GM21825 (cell line): ENCODE results near the gene FKBP14.

Source experiments
- ATAC-seq: cut with Tn5 transposase; IDR thresholded peaks from one replicate; pipeline ENCODE4 v1.9.1; 2021; ENCODE audit warnings: mild to moderate bottlenecking, moderate library complexity; ENCODE audit not compliant: unreplicated experiment

The FKBP14 gene, protein sequence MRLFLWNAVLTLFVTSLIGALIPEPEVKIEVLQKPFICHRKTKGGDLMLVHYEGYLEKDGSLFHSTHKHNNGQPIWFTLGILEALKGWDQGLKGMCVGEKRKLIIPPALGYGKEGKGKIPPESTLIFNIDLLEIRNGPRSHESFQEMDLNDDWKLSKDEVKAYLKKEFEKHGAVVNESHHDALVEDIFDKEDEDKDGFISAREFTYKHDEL

DNA sequence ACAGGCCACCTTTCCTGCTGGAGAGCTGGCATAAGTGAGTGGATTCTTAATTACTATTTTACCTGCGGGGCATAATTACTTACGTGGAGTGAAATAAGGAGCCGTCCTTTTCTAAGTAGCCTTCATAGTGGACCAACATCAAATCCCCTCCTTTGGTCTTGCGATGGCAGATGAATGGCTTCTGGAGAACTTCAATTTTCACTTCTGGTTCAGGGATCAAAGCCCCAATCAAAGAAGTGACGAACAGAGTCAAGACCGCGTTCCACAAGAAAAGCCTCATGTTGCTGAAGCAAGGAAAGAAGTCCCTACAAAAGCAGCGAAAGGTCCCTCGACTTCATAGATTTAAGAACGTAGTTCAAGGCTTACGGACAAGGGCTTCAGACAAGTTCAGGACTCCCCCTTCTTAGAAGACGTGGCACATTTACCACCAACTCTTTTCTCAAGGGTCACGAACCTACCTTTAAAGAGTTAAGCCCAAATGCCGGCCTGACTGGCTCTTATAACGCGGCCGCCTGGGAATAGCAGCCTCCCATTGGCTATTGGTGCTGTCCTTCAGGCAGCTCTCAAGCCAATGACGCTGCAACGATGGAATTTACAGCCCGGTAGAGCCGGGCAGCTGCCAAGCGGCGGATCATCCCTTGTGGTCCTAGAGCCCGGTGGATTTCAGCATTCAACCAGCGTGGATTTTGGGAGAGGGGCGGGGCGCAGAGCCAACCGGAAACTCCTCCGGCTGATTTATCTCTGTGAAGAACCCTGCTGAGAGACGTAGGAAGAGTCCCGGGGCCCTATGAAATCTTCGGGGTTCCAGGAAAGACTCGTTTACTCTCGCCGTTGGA, at the start of gene FKBP14:
FKBP14 (minus strand) TSS at position 474 of the 836 bp plus-strand sequence; CDS start at position 280, 194 bp downstream.
- peak; percentile 73 for ATAC-seq

- ATAC-seq, result no peak
Observed at GRCh38 chr7:30074422-30075030, 48.0 kb upstream of the FKBP14 start.

DNA sequence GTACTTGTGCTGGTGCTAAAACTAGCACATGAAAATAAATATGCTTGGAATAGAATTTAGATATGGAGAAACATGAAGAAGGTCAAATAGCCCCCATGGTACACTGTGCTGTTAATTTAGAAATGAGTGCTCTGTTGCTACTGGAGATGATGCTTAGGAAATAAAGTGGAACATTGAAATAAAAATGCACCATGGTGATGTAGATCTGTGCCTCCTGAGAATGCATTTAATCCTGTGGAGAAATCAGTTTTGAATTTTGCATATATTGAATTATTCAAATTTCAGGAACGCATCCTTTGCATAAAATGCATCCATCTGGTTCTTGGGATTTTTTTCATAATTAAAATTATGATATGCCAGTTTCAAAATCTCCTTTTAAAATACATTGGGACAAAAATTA, 46.2 kb upstream of the FKBP14 start:
- no peak for ATAC-seq

DNA sequence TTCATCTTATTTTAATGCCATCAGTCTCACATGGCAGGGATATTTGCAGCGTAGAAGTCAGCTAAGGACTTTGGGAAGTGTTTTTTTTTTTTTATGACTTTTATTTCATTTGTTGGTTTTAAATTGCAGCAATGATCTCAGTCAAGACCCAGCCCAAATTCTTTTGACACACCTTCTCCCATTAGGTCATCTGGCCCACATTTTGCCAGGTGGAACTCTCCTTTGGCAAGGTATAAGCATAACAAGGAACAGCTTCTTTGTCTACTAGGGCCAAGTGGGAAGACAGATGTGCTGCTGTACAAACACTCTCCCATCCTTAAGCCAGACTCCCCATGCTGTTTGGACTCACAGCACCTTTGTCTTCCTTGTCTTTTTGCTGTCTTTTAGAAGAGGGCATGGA, 43.5 kb upstream of the FKBP14 start:
- no peak for ATAC-seq

GRCh38 chr7:30069096-30069867, 42.8 kb upstream of the FKBP14 start:
- no peak for ATAC-seq

DNA sequence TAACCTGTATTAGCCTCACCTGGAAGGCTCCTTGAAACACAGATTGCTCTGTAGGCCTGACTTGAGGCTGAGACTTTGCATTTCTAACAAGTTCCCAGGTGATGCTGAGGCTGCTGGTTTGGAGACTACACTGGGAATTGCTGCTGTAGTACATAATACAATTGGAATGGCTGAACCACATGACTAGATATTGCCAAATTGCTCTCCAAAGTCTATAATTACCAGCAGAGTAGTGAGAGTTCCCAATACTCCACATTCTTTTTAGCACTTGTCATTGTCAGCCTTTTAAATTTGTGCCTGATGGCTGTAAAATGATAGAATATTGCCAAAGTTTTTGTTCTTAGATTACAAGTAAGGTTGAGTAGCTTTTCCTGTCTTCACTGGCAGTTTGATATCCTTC, 41.6 kb upstream of the FKBP14 start:
- ATAC-seq, result no peak

DNA sequence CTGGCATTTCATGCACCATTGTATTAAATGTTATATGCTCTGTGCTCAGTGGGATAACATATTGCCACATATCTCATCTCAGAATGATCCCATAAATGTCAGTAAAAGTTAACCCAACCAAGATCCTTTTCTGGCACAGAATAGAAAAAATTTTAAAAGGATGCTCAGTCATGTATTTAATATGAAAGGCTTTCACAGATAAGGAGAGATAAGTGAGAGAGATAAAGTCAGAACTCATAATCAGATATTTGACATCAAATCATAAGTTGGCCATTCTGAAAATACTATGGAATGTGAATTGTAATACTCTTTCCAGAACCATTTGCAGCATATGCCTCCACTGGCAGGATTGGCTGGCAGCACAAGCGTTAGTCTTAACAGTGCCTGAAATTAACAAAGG, 40.2 kb upstream of the FKBP14 start:
- ATAC-seq, result no peak

GRCh38 chr7:30065746-30066145, 39.2 kb upstream of the FKBP14 start:
- ATAC-seq, result no peak

DNA sequence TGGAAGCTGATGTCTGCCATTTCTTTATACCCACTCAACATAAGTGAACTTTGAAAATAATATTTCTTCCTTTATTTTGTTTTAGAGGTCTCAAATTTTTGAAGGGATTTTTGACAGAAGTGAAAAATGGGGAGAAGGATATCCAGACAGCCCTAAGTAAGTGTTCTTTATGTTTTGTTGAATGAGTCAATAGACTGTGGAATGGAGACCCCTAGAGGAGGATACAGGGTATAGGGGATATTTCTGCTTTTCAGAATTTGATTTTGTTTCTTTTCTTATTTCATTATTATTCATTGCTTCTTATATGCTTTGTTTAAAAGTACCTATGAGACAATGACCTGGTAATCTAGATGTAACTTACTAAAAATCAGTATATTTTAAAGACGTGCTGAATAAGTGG, 36.1 kb upstream of the FKBP14 start:
- no peak for ATAC-seq

- peak; percentile 79 for ATAC-seq
Observed at GRCh38 chr7:30061786-30062185, 35.3 kb upstream of the FKBP14 start.

DNA sequence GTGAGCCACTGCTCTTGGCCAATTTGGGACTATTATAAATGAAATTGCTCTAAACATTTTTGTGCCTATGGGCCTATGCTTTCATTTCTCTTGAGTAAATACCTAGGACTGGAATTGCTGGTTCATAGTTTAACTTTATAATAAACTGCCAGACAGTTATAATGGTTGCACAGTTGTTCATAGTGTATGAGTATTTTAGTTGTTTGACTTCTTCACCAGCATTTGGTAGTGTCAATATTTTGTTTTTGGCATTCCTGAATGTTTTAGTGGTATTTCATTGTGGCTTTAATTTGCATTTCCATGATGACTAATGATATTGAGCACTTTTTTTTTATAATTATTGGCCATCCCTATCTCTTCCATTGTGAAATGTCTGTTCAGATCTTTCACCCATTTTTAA, 31.2 kb upstream of the FKBP14 start:
- ATAC-seq, result no peak

DNA sequence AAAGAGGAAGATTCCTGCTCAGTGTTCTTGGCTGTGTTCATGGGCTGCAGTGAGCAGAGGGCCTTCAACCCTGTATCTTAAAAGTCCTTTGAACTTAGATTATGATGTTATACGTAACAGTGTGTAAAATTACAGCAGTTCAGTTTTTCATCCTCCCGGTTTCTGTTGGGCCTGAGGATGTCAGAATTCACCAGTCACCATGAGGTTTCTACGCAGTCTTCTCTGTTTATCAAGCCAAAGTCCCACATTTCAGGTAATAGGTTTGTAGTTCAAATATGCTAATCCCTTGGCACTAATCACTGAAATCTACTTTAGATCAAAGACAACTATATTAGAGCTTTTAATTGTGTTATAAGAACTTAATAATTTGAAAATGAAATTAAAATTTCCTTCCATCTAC, 26.6 kb upstream of the FKBP14 start:
- no peak for ATAC-seq

GRCh38 chr7:30049173-30049572, 22.7 kb upstream of the FKBP14 start:
- no peak for ATAC-seq

- no peak for ATAC-seq
Observed at GRCh38 chr7:30048582-30048981, 22.1 kb upstream of the FKBP14 start.

DNA sequence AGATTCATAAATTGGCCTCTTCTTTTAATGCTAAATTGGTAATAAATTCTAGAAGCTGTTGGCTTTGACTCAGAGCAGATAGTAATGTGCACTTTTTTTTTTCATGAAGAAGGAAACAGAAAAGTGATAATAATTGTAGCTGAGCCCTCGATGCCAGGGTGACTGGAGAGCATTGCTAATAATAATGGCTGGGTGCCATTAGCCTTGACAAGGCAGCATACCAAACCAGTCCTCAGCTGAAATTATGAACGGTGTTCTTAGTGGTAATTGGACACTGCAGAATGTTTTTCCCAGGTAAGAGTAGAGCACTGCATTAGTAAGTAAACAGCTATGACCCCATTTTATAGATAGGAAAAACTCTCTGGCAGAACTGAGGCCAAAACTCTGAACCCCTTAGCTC, 20.6 kb upstream of the FKBP14 start:
- ATAC-seq, result no peak

DNA sequence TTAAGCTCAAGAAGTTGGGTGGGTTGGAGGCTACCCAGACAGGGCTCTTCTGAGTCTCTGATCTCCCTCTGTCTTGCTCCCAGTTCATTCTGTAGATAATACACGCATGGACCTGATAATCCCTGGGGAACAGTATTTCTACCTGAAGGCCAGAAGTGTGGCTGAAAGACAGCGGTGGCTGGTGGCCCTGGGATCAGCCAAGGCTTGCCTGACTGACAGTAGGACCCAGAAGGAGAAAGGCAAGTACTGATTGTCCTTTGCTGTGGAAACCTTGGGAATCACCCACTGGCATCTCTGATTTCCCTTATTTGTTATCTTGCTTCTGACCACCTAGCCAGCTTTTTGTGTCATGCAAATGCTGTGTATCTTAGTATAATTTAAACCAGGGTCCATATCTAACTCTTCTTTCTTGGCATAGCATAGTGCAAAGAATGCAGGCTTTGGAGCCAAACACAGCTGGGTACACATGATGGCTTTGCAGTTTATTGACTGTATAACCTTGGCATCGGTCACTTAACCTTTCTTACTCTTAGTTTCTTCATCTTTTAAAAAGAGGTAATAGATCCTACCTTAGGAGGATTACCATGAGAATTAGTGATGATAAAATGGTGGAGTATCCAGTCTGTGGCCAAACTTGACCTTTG, 19.7 kb upstream of the FKBP14 start:
- ATAC-seq, result no peak

DNA sequence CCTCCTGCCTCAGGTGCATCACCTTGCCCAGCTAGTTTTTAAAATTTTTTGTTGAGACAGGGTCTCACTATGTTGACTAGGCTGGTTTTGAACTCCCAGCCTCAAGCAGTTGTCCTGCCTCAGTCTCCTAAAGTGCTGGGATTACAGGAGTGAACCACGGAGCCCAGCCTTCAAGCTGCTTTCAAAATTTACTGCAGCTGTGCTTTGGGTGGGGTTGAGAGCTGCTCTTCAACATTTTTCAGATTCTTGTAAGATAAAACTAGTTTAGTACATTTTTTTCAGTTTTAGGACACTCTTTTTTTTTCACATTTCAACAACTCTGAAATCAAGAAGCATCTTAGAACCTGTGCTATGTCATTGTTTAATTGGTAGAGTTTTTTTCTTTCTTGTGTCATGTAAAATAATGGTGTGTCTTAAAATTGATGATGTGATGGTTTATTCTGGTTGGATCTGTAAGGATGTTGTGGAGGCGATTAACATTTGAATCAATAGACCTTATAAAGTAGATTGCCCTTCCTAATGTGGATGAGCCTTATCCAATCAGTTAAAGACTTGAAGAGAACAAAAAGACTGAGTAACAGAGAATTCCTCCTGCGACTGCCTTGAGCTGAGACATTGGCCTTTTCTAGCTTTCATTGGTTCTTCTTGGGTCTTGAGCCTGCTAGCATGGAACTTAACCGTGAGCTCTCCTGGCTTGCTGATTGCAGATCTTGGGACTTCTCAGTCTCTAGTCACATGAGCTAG, 15.2 kb upstream of the FKBP14 start:
- no peak for ATAC-seq

DNA sequence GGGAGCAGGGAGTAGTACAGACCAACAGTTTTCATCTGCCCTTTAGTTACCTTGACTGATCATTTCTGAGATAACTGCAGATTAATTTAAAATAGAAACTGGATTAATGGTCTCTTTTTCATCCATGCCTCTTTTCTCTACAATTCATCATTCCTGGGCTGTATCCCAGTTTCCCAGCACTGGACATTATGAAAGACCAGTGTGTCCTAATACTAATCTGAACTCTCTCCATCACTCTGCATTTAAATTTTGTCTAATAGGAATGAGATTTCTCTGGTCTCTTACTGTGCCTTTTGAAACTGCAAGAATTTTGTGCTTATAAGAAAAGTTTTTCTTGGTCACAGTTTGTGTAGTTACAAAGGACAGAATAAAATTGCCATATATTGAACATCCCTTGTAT, 14.4 kb upstream of the FKBP14 start:
- ATAC-seq, result no peak

GRCh38 chr7:30038196-30038980, 11.9 kb upstream of the FKBP14 start:
- no peak for ATAC-seq
